ENCODE measurements around the gene CSNK1D.

Gene CSNK1D

DNA sequence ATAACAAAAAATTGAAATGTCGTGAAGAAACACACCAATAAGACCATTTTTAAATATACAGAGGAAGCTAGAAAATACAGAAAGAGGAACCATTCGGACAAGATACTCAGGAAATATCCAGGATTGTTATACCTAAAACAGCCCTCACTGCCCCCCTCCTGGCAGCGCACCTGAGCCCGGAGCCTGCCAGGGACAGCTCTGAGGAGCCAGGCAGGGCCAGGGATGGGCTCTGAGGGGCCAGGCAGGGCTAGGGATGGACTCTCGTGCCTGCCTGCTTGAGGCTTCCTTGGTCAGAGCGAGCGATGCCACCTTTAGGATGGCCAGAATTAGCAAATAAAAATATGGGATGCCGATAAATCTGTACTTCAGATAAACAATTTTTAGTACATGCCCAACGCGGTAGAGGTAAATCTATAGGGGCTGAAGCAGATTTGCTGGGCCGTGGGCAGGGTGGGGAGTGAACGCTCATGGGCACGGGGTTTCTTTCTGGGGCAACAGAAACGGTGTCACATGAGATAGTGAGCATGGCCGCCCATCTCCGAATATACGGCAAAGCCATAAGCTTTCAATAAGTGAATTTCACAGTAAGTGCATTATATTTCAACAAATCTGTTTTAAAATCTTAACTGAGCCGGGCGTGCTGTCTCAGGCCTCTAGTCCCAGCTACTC is 18.2 kb upstream of the CSNK1D start:
- H3K4me3 ChIP-seq (ENCODE audit: low read depth, low read length) = peak overlapping the region; percentile 87
- DNase-seq (ENCODE audit: low read depth) = no peak
- TF ChIP-seq, protein P1, sequence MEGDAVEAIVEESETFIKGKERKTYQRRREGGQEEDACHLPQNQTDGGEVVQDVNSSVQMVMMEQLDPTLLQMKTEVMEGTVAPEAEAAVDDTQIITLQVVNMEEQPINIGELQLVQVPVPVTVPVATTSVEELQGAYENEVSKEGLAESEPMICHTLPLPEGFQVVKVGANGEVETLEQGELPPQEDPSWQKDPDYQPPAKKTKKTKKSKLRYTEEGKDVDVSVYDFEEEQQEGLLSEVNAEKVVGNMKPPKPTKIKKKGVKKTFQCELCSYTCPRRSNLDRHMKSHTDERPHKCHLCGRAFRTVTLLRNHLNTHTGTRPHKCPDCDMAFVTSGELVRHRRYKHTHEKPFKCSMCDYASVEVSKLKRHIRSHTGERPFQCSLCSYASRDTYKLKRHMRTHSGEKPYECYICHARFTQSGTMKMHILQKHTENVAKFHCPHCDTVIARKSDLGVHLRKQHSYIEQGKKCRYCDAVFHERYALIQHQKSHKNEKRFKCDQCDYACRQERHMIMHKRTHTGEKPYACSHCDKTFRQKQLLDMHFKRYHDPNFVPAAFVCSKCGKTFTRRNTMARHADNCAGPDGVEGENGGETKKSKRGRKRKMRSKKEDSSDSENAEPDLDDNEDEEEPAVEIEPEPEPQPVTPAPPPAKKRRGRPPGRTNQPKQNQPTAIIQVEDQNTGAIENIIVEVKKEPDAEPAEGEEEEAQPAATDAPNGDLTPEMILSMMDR (IDR thresholded peaks at IDR 0.05; ENCODE audit: insufficient read depth, low read depth, low read length, missing control alignments) = no peak

- TF ChIP-seq, protein P1 (IDR thresholded peaks at IDR 0.05; ENCODE audit: insufficient read depth, low read depth, low read length, missing control alignments) = no peak
- no peak overlapping the region for H3K4me3 ChIP-seq (ENCODE audit: low read depth, low read length)
- no peak for DNase-seq (ENCODE audit: low read depth)
Measured at GRCh38 chr17:82287868-82288801, 14.6 kb upstream of the CSNK1D start.

- no peak overlapping the region for H3K4me3 ChIP-seq (ENCODE audit: low read depth, low read length)
- no peak for DNase-seq (ENCODE audit: low read depth)
- TF ChIP-seq, protein P1 (IDR thresholded peaks at IDR 0.05; ENCODE audit: insufficient read depth, low read depth, low read length, missing control alignments) = no peak
Measured at GRCh38 chr17:82287013-82287867, 13.7 kb upstream of the CSNK1D start.

- no peak overlapping the region for H3K4me3 ChIP-seq (ENCODE audit: low read depth, low read length)
- TF ChIP-seq, protein P1 (IDR thresholded peaks at IDR 0.05; ENCODE audit: insufficient read depth, low read depth, low read length, missing control alignments) = no peak
- no peak for DNase-seq (ENCODE audit: low read depth)
Measured at GRCh38 chr17:82285141-82285540, 11.6 kb upstream of the CSNK1D start.

GRCh38 chr17:82283208-82283749 is 9.8 kb upstream of the CSNK1D start:
- no peak for DNase-seq (ENCODE audit: low read depth)
- H3K4me3 ChIP-seq (ENCODE audit: low read depth, low read length) = no peak overlapping the region
- TF ChIP-seq, protein P1 (IDR thresholded peaks at IDR 0.05; ENCODE audit: insufficient read depth, low read depth, low read length, missing control alignments) = no peak

Data from GM12865 (cell line).